Measurements from ENCODE around the gene COL25A1. TPM values are rescaled to one million over a fixed set of nuclear protein-coding genes. Genes with fewer than 3 reads are reported as not detected.

Gene COL25A1
- total RNA-seq, 4 donors from 2014 or later = 0.06 to 0.53 (median 0.23) TPM

GRCh38 chr4:108980455-108981239 lies 321.8 kb downstream of the COL25A1 start:
- Histone ChIP-seq H3K27ac (no peak overlapping the region), H3K27me3 (no peaks in the 10 kb centered on the region), H3K4me3 (no peak overlapping the region), H3K36me3 (no peaks in the 10 kb centered on the region), H3K4me1 (no peaks in the 10 kb centered on the region), H3K9me3 (no peaks in the 10 kb centered on the region)
- no peak for DNase-seq
- intact Hi-C loops (cut with DNase I) = no loop called here
- 81 to 86% methylated on average over 10 of the region's 10 CpGs for WGBS, 2 donors
- TF ChIP-seq POLR2A (IDR thresholded peaks at IDR 0.05) = no peak
- TF ChIP-seq, protein P1, sequence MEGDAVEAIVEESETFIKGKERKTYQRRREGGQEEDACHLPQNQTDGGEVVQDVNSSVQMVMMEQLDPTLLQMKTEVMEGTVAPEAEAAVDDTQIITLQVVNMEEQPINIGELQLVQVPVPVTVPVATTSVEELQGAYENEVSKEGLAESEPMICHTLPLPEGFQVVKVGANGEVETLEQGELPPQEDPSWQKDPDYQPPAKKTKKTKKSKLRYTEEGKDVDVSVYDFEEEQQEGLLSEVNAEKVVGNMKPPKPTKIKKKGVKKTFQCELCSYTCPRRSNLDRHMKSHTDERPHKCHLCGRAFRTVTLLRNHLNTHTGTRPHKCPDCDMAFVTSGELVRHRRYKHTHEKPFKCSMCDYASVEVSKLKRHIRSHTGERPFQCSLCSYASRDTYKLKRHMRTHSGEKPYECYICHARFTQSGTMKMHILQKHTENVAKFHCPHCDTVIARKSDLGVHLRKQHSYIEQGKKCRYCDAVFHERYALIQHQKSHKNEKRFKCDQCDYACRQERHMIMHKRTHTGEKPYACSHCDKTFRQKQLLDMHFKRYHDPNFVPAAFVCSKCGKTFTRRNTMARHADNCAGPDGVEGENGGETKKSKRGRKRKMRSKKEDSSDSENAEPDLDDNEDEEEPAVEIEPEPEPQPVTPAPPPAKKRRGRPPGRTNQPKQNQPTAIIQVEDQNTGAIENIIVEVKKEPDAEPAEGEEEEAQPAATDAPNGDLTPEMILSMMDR (IDR thresholded peaks at IDR 0.05) = no peak

- TF ChIP-seq, protein P1 (IDR thresholded peaks at IDR 0.05) = no peak
- no peak for TF ChIP-seq POLR2A (IDR thresholded peaks at IDR 0.05)
- Histone ChIP-seq H3K27ac (no peak overlapping the region), H3K27me3 (no peaks in the 10 kb centered on the region), H3K4me3 (no peak overlapping the region), H3K9me3 (no peaks in the 10 kb centered on the region), H3K36me3 (no peaks in the 10 kb centered on the region), H3K4me1 (no peaks in the 10 kb centered on the region)
- intact Hi-C loops (cut with DNase I) = no loop called here
- WGBS, 2 donors = 78 to 79% methylated on average over 6 of the region's 6 CpGs
- DNase-seq = no peak
Observed at GRCh38 chr4:108979759-108980158, 322.7 kb downstream of the COL25A1 start.

GRCh38 chr4:108978066-108978465 lies 324.4 kb downstream of the COL25A1 start:
- Histone ChIP-seq H3K27me3 (no peaks in the 10 kb centered on the region), H3K36me3 (no peaks in the 10 kb centered on the region), H3K4me1 (no peaks in the 10 kb centered on the region), H3K4me3 (no peak overlapping the region), H3K27ac (no peak overlapping the region), H3K9me3 (no peaks in the 10 kb centered on the region)
- intact Hi-C loops (cut with DNase I) = no loop called here
- 76 to 93% methylated on average over 9 of the region's 9 CpGs for WGBS, 2 donors
- DNase-seq = no peak
- TF ChIP-seq POLR2A (IDR thresholded peaks at IDR 0.05) = no peak
- TF ChIP-seq, protein P1 (IDR thresholded peaks at IDR 0.05) = no peak

DNA sequence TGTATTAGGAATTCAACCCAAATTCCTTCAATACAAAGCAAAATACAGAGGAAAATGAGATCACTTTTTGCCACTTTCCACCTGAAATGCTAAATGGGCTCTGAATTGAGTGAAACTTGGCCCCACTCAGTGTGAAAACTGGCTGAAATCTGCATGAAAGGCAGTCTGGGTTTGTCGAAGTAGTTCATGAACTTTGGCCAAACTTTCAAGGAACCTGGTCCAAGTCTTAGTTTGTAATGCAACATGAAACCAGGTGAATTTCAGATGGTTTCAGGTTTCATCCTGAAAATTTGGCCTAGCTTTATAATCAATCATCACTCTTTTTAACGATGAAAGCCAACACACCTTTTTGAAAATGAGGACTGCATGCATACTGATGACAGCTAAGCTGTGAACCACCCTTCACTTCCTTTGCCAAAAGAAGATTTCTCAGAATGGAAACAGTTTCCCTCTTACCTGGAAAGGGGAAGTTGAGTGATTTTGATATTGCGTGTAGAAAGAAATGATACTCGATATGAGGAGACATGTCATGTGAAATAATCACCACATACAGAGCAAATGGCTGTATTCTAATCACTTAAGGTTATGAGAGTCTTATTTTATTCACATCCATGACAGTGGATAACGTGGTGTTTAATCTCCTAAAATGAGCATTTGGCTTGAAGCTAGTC lies 329.7 kb downstream of the COL25A1 start:
- intact Hi-C loops (cut with DNase I) = no loop called here
- no peak overlapping the region for H3K4me3 ChIP-seq
- no peaks in the 10 kb centered on the region for H3K4me1 ChIP-seq
- H3K9me3 ChIP-seq = no peaks in the 10 kb centered on the region
- no peak overlapping the region for H3K27ac ChIP-seq
- no peaks in the 10 kb centered on the region for H3K27me3 ChIP-seq
- TF ChIP-seq, protein P1 (IDR thresholded peaks at IDR 0.05) = no peak
- no peak for TF ChIP-seq POLR2A (IDR thresholded peaks at IDR 0.05)
- no peak for DNase-seq
- WGBS, 2 donors = 24 to 35% methylated on average over 5 of the region's 5 CpGs
- no peaks in the 10 kb centered on the region for H3K36me3 ChIP-seq

- TF ChIP-seq POLR2A (IDR thresholded peaks at IDR 0.05) = no peak
- TF ChIP-seq, protein P1 (IDR thresholded peaks at IDR 0.05) = no peak
- Histone ChIP-seq H3K4me3 (no peak overlapping the region), H3K27me3 (no peaks in the 10 kb centered on the region), H3K36me3 (no peaks in the 10 kb centered on the region), H3K27ac (no peak overlapping the region), H3K9me3 (no peaks in the 10 kb centered on the region), H3K4me1 (no peaks in the 10 kb centered on the region)
- intact Hi-C loops (cut with DNase I) = no loop called here
- WGBS, 2 donors = 0% methylated on average over 1 of the region's 1 CpG
- DNase-seq = no peak
Observed at GRCh38 chr4:108971473-108971872, 331.0 kb downstream of the COL25A1 start.
